ENCODE measurements around the gene SORL1.
"Not testable (repeated sequence)": the region's sequence is repeated elsewhere in the genome, so short reads cannot be mapped to it uniquely, and the experiment has no call there.

Gene SORL1

DNA sequence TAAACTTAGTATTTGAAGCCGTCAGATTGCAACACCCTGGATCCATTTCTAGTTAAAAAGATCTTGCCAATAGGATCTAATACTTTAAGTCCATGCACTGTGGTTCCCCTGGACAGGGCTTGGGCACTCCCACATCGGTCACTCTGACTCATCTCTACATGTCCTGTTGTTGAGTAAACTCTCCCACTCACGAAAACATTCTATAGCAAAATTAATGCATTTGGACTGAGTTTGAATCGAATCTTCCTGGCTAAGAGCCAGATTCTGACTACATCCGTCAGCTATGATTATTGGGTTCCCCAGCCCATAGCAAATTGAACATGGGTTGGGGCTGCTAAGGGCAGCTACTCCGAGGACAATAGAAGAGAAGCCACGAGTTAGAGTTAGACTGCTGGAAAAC, 182.8 kb downstream of the SORL1 start:
- DNase-seq: no peak

DNA sequence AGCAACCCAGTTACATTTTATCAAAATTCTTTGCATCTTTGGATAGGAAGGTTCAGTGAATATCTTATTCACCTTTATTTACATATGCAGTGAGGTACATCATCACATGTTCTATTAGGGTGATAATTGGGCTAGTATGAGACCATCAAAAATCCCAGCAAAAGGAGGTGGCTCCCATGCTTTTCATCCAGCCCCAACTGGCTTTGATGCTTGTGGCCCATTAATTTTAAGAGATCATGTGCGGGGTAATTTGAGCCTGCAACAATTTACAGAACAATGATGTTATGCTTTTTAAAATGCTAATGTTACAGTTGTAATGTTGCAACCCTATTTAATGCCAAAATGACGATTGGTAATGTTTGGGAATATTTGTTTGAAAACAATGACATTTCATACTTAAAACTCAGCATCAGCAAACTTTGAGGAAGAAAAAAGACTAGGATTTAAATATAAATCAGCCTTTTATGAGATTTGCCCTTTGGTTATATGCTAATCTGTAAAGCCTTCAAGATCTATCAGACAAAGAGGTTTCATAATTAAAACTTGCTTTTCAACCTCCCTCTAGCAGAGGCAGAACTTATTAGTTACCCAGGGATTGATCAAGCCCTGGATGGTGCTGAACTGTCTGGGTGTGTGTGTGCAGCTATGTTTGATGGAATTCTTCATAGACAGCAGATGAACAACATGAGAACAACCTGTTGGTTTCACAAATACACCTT, 184.1 kb downstream of the SORL1 start:
- DNase-seq: no peak

DNA sequence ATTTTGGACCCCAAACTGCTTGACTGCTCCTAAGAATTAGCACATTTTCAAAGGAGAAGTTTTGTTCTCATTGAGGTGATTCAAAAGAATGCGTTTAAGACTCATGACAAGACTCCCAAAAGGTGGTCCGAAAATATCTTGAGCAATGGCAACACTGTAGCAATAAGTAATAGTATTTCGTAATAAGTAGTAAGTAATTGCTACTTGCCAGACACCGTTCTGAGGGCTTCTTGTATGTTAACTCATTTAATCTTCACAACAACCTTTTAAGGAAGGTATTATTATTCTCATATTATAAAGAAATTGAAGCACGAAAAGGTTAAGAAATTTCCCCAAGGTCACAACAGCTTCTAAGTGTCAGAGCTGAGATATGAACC, 184.7 kb downstream of the SORL1 start:
- no peak for DNase-seq

GRCh38 chr11:121637587-121637986, 185.5 kb downstream of the SORL1 start:
- DNase-seq: not testable (repeated sequence)

GRCh38 chr11:121643479-121644186, 191.5 kb downstream of the SORL1 start:
- DNase-seq: no peak

GRCh38 chr11:121644187-121644512, 192.0 kb downstream of the SORL1 start:
- DNase-seq: no peak

GRCh38 chr11:121645001-121645400, 192.9 kb downstream of the SORL1 start:
- no peak for DNase-seq

GRCh38 chr11:121645596-121645995, 193.5 kb downstream of the SORL1 start:
- no peak for DNase-seq

GRCh38 chr11:121648306-121648705, 196.2 kb downstream of the SORL1 start:
- DNase-seq: no peak

GRCh38 chr11:121649798-121650197, 197.7 kb downstream of the SORL1 start:
- DNase-seq: no peak

GRCh38 chr11:121650351-121651256, 198.5 kb downstream of the SORL1 start:
- DNase-seq: no peak

DNA sequence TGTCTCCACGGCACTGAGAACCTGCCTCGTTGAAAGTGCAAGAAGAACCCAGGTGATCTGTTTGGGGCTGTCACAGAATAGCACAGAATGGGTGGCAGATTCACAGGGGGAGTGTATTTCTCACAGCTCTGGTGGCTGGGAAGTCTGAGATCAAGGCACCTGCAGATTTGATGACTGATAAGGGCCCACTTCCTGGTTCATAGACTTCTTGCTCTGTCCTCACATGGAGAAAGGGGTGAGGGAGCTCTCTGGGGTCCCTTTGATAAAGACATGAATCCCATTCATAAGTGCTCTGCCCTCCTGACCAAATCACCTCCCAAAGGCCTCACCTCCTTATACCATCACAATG, 199.1 kb downstream of the SORL1 start:
- DNase-seq: no peak

- DNase-seq: no peak
Observed at GRCh38 chr11:121652971-121653370, 200.9 kb downstream of the SORL1 start.

DNA sequence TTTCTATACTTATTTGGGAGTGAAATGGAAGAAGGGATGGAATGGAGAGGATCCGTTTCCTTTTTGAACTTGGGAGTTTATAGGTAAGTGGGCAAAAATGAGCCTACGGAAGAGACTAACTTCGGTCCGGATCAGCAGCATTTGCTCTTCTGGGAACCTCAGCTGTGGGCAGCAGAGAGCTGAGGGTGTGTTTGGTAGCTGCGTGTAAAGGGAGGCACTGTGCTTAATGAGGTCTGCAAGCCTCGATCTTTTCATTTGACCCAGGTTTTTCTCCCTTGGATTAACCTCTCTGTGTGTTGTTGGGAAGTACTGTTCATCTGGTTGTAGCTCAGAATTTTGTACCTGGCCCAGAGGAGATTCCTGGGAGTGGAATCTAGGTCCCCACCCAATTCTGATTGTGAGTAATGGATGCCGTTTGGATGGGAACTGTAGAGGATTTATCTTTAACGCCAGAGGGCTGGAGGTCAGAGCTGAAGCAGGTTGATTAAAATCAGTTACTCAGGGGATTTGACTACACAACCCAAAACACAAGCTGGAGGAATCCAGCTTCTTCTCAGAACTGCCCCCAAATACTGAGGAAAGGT, 202.2 kb downstream of the SORL1 start:
- DNase-seq: no peak

DNA sequence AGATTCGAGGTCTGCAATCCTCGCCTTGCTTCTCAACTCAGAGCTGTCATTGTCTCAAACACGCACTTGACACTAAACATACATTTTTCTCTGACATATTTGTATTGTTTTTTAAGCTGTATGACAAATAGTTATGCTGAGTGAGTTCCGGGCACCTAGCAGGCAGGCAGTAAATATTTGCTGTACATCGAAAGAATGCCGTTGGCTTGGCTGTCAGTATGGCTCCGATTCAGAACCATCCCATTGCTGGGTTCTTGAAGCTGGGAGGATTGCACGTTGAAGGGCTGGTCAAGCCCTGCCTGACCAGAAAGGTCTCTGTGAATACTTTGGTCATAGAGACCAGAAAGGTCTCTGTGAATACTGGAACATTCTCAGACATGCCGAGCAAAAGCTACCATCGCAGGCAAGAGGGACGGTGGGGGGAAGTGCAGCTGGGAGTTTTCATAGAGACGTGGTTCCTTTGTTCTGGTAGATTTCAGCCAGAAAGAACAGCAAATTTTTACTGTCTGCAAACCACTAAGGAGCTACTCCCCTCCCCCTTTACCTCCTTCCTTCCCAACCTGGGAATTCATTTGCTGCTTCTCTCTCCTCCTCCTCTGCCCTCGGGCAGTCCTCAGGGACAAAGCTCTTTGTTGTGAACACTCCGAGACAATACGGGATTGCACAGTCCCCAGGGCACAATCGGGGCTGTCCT, 202.9 kb downstream of the SORL1 start:
- DNase-seq: no peak

GRCh38 chr11:121655537-121656327, 203.6 kb downstream of the SORL1 start:
- DNase-seq: no peak

GRCh38 chr11:121656328-121657090, 204.4 kb downstream of the SORL1 start:
- no peak for DNase-seq

DNA sequence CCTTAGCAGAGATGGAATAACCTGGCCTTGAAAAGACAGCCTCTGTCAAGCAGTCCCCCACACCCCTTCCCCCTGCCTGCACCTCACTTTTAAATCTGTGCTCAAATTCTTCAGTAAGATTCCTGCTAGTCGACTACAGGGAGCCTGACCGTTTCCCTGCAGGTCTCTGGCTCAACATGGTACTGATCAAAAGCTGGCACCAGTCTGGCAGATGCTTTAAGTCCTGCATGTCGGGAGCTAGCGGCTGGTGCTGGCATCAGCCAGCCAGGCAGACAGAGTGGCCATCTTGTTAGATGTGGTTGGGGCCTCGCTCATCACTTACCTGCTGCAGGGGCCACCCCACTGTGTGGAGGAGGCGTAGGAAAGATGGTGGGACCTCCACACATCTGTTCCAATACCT, 205.0 kb downstream of the SORL1 start:
- no peak for DNase-seq

DNA sequence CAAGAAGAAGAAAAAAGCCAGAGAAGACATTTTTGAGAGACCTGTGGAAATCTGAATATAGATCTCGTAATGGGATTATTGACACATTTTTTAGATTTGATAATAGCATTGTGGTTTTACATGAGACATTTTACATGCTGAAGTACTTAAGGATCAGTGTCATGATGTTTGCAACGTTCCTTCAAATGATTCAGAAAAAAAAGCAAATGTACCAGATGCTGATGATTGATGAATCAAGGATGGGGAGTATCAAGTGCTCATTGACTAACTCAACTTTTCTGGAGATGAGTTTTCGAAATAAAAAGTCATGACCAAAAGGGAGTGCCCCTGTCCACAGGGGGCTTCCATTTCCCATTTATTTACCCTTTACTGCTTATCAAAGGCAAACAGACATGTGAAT, 207.7 kb downstream of the SORL1 start:
- no peak for DNase-seq

DNA sequence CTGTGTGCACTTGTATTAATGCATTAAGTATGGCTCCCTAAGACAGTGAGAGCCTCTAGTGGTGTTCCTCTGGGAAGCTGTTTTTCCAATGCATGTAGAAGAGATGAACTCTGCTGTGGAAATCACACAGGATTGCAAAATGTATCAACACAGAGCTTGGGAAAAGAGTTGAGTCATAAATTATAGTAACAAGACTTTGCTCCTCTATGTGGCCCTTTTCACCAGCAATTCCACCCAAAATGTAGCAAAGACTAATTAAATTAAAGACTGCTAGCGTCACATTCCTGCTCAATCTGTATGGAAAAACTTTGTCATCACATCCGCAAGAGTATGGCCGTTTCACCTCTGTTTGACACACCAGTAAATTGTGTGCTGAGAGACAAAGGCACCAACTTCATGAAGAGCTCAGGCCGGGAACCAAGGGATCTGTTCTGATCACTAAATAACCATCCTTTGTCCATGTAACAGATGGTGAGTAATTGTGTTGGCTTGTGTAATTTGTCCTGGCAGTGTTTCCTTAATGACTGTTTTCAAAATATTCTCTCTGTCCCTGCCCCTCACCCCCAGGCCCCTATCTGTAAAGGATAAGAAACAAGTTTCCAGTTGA, 209.9 kb downstream of the SORL1 start:
- DNase-seq: no peak

DNA sequence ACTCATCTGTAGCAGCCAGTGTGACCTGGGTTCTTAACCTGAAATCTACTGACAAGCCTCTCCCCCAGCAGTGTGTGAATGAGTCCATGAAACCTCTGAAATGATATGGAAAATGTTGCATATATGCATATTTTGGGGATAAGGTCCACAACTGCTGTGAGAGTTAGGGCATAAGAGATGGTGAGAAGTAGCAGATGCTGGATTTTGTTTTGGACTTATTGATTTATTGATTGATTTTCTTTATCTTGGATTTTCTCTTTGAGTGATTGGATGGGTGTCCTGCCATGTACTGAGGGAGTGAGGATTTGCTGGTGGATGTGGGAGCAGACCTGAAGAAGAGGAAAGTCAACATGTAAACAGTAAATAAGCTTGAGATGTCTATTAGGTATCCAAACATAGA, 212.0 kb downstream of the SORL1 start:
- DNase-seq: no peak

Data from NK-92 treated with Interleukin-12 subunit alpha and Interleukin-12 subunit beta, amount 100 ng/mL, for 24 hours (cell line).